ENCODE measurements around the gene NCBP3.
"Not testable (repeated sequence)": the region's sequence is repeated elsewhere in the genome, so short reads cannot be mapped to it uniquely, and the experiment has no call there.

Gene NCBP3

GRCh38 chr17:3846437-3847164 is 555 bp upstream of the NCBP3 start:
- TF ChIP-seq ZNF274 (IDR thresholded peaks at IDR 0.05; ENCODE audit: low read depth, low read length) (no peak), SUZ12 (IDR thresholded peaks at IDR 0.05; ENCODE audit: extremely low read depth, insufficient read depth, insufficient read length) (no peak), YY1 (IDR thresholded peaks at IDR 0.05; ENCODE audit: insufficient read depth, insufficient read length) (no peak)
- Histone ChIP-seq H3K27me3 (ENCODE audit: insufficient read depth, insufficient read length) (no peaks in the 10 kb centered on the region), H3K9ac (ENCODE audit: insufficient read length, low read depth) (no peak overlapping the region), H3K4me3 (ENCODE audit: insufficient read length, low read depth) (no peak overlapping the region), H3K36me3 (ENCODE audit: insufficient read depth, insufficient read length, low read length) (peaks cover 32% of the 10 kb centered on the region), H3K9me3 (ENCODE audit: insufficient read depth, low read length) (no peaks in the 10 kb centered on the region), H3K4me1 (ENCODE audit: insufficient read depth, insufficient read length) (no peaks in the 10 kb centered on the region)
- DNase-seq (ENCODE audit: low read depth, low spot score), result no peak

GRCh38 chr17:3845291-3845620 is 790 bp downstream of the NCBP3 start:
- DNase-seq (ENCODE audit: low read depth, low spot score), result no peak
- H3K9ac ChIP-seq (ENCODE audit: insufficient read length, low read depth), result peak overlapping the region; percentile 94
- no peak for TF ChIP-seq ZNF274 (IDR thresholded peaks at IDR 0.05; ENCODE audit: low read depth, low read length)
- TF ChIP-seq SUZ12 (IDR thresholded peaks at IDR 0.05; ENCODE audit: extremely low read depth, insufficient read depth, insufficient read length), result no peak
- TF ChIP-seq YY1 (IDR thresholded peaks at IDR 0.05; ENCODE audit: insufficient read depth, insufficient read length), result no peak

GRCh38 chr17:3844556-3844955 is 1.5 kb downstream of the NCBP3 start:
- not testable (repeated sequence) for DNase-seq (ENCODE audit: low read depth, low spot score); H3K27me3 ChIP-seq (ENCODE audit: insufficient read depth, insufficient read length); H3K9me3 ChIP-seq (ENCODE audit: insufficient read depth, low read length); H3K4me1 ChIP-seq (ENCODE audit: insufficient read depth, insufficient read length); H3K9ac ChIP-seq (ENCODE audit: insufficient read length, low read depth)
- H3K4me3 ChIP-seq (ENCODE audit: insufficient read length, low read depth), result peak overlapping the region; percentile 77
- peaks cover 52% of the 10 kb centered on the region for H3K36me3 ChIP-seq (ENCODE audit: insufficient read depth, insufficient read length, low read length)

More at GRCh38 chr17:3845291-3845620, 790 bp downstream of the NCBP3 start:
- Histone ChIP-seq H3K9me3 (ENCODE audit: insufficient read depth, low read length) (no peaks in the 10 kb centered on the region), H3K36me3 (ENCODE audit: insufficient read depth, insufficient read length, low read length) (peaks cover 45% of the 10 kb centered on the region), H3K4me1 (ENCODE audit: insufficient read depth, insufficient read length) (no peaks in the 10 kb centered on the region), H3K4me3 (ENCODE audit: insufficient read length, low read depth) (peak overlapping the region; percentile 77), H3K27me3 (ENCODE audit: insufficient read depth, insufficient read length) (no peaks in the 10 kb centered on the region)

- no peak for TF ChIP-seq ZNF274 (IDR thresholded peaks at IDR 0.05; ENCODE audit: low read depth, low read length)
- TF ChIP-seq SUZ12 (IDR thresholded peaks at IDR 0.05; ENCODE audit: extremely low read depth, insufficient read depth, insufficient read length), result no peak
- TF ChIP-seq YY1 (IDR thresholded peaks at IDR 0.05; ENCODE audit: insufficient read depth, insufficient read length), result no peak
These were observed 2.0 kb downstream of the NCBP3 start for GRCh38 chr17:3843935-3844516.

GRCh38 chr17:3838206-3838605 is 7.8 kb downstream of the NCBP3 start:
- H3K27me3 ChIP-seq (ENCODE audit: insufficient read depth, insufficient read length), result no peaks in the 10 kb centered on the region
- H3K36me3 ChIP-seq (ENCODE audit: insufficient read depth, insufficient read length, low read length), result peaks cover 77% of the 10 kb centered on the region

More at GRCh38 chr17:3843935-3844516, 2.0 kb downstream of the NCBP3 start:
- no peaks in the 10 kb centered on the region for H3K27me3 ChIP-seq (ENCODE audit: insufficient read depth, insufficient read length)
- H3K36me3 ChIP-seq (ENCODE audit: insufficient read depth, insufficient read length, low read length), result peaks cover 54% of the 10 kb centered on the region
- no peaks in the 10 kb centered on the region for H3K4me1 ChIP-seq (ENCODE audit: insufficient read depth, insufficient read length)
- H3K9ac ChIP-seq (ENCODE audit: insufficient read length, low read depth), result no peak overlapping the region
- no peak overlapping the region for H3K4me3 ChIP-seq (ENCODE audit: insufficient read length, low read depth)
- H3K9me3 ChIP-seq (ENCODE audit: insufficient read depth, low read length), result no peaks in the 10 kb centered on the region
- no peak for DNase-seq (ENCODE audit: low read depth, low spot score)

GRCh38 chr17:3836551-3836950 is 9.5 kb downstream of the NCBP3 start:
- no peaks in the 10 kb centered on the region for H3K27me3 ChIP-seq (ENCODE audit: insufficient read depth, insufficient read length)
- H3K9ac ChIP-seq (ENCODE audit: insufficient read length, low read depth), result no peak overlapping the region
- no peak for DNase-seq (ENCODE audit: low read depth, low spot score)
- H3K9me3 ChIP-seq (ENCODE audit: insufficient read depth, low read length), result no peaks in the 10 kb centered on the region
- TF ChIP-seq ZNF274 (IDR thresholded peaks at IDR 0.05; ENCODE audit: low read depth, low read length) (no peak), YY1 (IDR thresholded peaks at IDR 0.05; ENCODE audit: insufficient read depth, insufficient read length) (no peak), SUZ12 (IDR thresholded peaks at IDR 0.05; ENCODE audit: extremely low read depth, insufficient read depth, insufficient read length) (no peak)
- peaks cover 64% of the 10 kb centered on the region for H3K36me3 ChIP-seq (ENCODE audit: insufficient read depth, insufficient read length, low read length)
- H3K4me3 ChIP-seq (ENCODE audit: insufficient read length, low read depth), result no peak overlapping the region
- H3K4me1 ChIP-seq (ENCODE audit: insufficient read depth, insufficient read length), result no peaks in the 10 kb centered on the region

More at GRCh38 chr17:3838206-3838605, 7.8 kb downstream of the NCBP3 start:
- no peak for TF ChIP-seq YY1 (IDR thresholded peaks at IDR 0.05; ENCODE audit: insufficient read depth, insufficient read length)
- no peak for TF ChIP-seq SUZ12 (IDR thresholded peaks at IDR 0.05; ENCODE audit: extremely low read depth, insufficient read depth, insufficient read length)
- TF ChIP-seq ZNF274 (IDR thresholded peaks at IDR 0.05; ENCODE audit: low read depth, low read length), result no peak
- DNase-seq (ENCODE audit: low read depth, low spot score), result no peak
- H3K4me3 ChIP-seq (ENCODE audit: insufficient read length, low read depth), result no peak overlapping the region
- no peaks in the 10 kb centered on the region for H3K4me1 ChIP-seq (ENCODE audit: insufficient read depth, insufficient read length)
- H3K9me3 ChIP-seq (ENCODE audit: insufficient read depth, low read length), result no peaks in the 10 kb centered on the region
- H3K9ac ChIP-seq (ENCODE audit: insufficient read length, low read depth), result no peak overlapping the region

- peaks cover 55% of the 10 kb centered on the region for H3K36me3 ChIP-seq (ENCODE audit: insufficient read depth, insufficient read length, low read length)
These were observed 10.4 kb downstream of the NCBP3 start for GRCh38 chr17:3835410-3836229.

More at GRCh38 chr17:3835410-3836229, 10.4 kb downstream of the NCBP3 start:
- Histone ChIP-seq H3K4me3 (ENCODE audit: insufficient read length, low read depth) (no peak overlapping the region), H3K9ac (ENCODE audit: insufficient read length, low read depth) (no peak overlapping the region), H3K4me1 (ENCODE audit: insufficient read depth, insufficient read length) (no peaks in the 10 kb centered on the region), H3K27me3 (ENCODE audit: insufficient read depth, insufficient read length) (no peaks in the 10 kb centered on the region), H3K9me3 (ENCODE audit: insufficient read depth, low read length) (no peaks in the 10 kb centered on the region)
- TF ChIP-seq SUZ12 (IDR thresholded peaks at IDR 0.05; ENCODE audit: extremely low read depth, insufficient read depth, insufficient read length) (no peak), YY1 (IDR thresholded peaks at IDR 0.05; ENCODE audit: insufficient read depth, insufficient read length) (no peak), ZNF274 (IDR thresholded peaks at IDR 0.05; ENCODE audit: low read depth, low read length) (no peak)
- DNase-seq (ENCODE audit: low read depth, low spot score), result no peak

All from NT2/D1 (cell line).